Measurements from ENCODE around the gene RPS27L. TPM values are rescaled to one million over a fixed set of nuclear protein-coding genes. Genes with fewer than 3 reads are reported as not detected.

RPS27L gene
- total RNA-seq (2022) = 154 and 172 TPM in 2 replicates
- Bru-seq, nascent RNA = percentile 94 among the genes with signal in this experiment
- percentile 96 among the genes with signal in this experiment for BruChase-seq, experiment 1, labeled RNA remaining after a 6-hour chase
- percentile 91 among the genes with signal in this experiment for BruChase-seq, experiment 2, labeled RNA remaining after a 2-hour chase
- long read RNA-seq, full-length matches to known transcripts = 255 of 260 reads
- long read RNA-seq, partial matches to known transcripts = 3 of 260 reads
- long read RNA-seq, other reads (novel, unspliced or antisense) = 2 of 260 reads

DNA sequence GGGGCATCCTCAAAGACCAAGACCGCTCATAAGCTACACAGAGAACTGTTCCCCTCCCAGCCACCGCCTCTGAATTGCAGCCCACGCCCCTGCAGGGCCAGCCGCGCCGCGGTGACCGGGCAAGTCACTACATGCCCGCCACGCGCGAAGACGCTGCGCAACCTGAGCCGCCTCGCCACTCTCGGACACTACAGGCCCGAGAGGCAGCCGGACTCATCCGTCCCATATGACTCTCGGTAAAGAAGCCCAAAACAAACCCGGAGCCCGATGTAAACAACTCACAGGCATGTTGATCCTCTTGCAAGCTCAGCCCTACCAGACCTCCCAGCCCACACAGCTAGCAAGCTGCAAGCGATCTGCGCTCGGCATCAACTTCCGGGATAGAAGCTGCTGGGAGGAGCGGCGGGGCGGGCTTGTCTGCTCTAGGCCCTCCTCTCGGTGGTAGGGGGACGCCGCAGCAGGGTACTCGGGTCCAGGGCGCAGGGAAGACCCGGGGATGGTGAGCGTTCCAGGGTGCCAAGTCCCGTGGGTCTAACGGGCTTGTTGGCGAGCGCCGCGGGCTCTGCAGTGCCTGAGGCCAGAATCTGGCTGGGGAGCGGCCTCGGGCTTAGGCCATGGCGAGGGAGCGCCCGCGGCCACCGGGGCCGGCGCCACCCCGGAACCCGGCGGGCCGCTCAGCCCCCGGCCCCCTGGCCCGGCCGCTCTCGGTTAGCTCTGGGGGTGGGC is at the start of gene RPS27L:
TSS of gene RPS27L (minus strand) at position 360 of the 726 bp plus-strand sequence. CDS start at position 288, 72 bp downstream.
- peak within 1 kb of the TSS; percentile 92 for H3K4me3 Mint-ChIP-seq (ENCODE audit: unreplicated experiment)
- intact Hi-C loops (cut with micrococcal nuclease) = loop anchor here (1.0 to 5.0 kb wide), 2 partner anchors 120 to 245 kb away; partner anchors contain the start of gene APH1B
- TF ChIP-seq CTCF (IDR thresholded peaks at IDR 0.05; ENCODE audit: unreplicated experiment) = no peak
- peak; percentile 91 for DNase-seq (ENCODE audit: unreplicated experiment)
- H3K27ac Mint-ChIP-seq (ENCODE audit: low read depth, unreplicated experiment) = peak within 1 kb of the TSS; percentile 98
- no peaks in the 10 kb centered on the region for H3K4me1 Mint-ChIP-seq (ENCODE audit: insufficient read depth, unreplicated experiment)
- H3K9me3 Mint-ChIP-seq (ENCODE audit: unreplicated experiment) = peaks cover 7% of the 10 kb centered on the region
- CTCF ChIA-PET = interaction anchor here (0.5 to 1.1 kb wide), 8 partner anchors 10 to 1658 kb away, joined by 3 to 5 read pairs (median 3); no protein-coding TSS in a partner anchor
- no peaks in the 10 kb centered on the region for H3K27me3 Mint-ChIP-seq (ENCODE audit: insufficient read depth, unreplicated experiment)
- H3K36me3 Mint-ChIP-seq (ENCODE audit: insufficient read depth, unreplicated experiment) = peaks cover 59% of the 10 kb centered on the region
- POLR2A ChIA-PET = interaction anchor here (0.6 to 3.2 kb wide), 39 partner anchors 9 to 938 kb away, joined by 3 to 100 read pairs (median 4); partner anchors contain the start of genes APH1B, LACTB, RAB8B and SNX1
- BruUV-seq (replicated peaks) = no TSS peak

DNA sequence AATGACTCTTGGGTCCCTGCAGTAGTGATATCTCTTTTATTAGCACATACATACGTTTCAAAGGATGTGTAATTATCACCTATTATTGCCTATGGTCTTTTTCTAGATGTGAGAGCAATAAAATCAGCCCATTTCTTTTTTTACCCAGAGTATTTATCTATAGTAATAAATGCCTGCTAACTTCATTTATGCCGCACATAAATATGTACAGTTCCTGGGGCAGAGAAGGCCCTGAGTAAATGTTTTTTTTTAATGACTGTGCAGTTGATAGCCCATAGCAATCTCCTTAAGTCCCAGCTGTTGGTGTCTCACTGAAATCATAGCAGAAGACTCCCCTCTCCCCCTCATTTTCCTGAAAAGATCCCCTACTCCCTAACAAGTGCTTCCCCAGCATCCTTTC is 48.8 kb upstream of the RPS27L start:
- CTCF ChIA-PET = no interaction called here

GRCh38 chr15:63203451-63204090 is 46.3 kb upstream of the RPS27L start:
- Mint-ChIP-seq H3K4me3 (ENCODE audit: unreplicated experiment) (no peak overlapping the region), H3K36me3 (ENCODE audit: insufficient read depth, unreplicated experiment) (no peaks in the 10 kb centered on the region), H3K27me3 (ENCODE audit: insufficient read depth, unreplicated experiment) (no peaks in the 10 kb centered on the region), H3K9me3 (ENCODE audit: unreplicated experiment) (no peaks in the 10 kb centered on the region), H3K4me1 (ENCODE audit: insufficient read depth, unreplicated experiment) (no peaks in the 10 kb centered on the region), H3K27ac (ENCODE audit: low read depth, unreplicated experiment) (no peak overlapping the region)
- ChIA-PET CTCF (no interaction called here), POLR2A (interaction anchor here (0.9 to 1.7 kb wide), 3 partner anchors 12 to 28 kb away, joined by 3 to 12 read pairs (median 3); no protein-coding TSS in a partner anchor)
- no peak for TF ChIP-seq CTCF (IDR thresholded peaks at IDR 0.05; ENCODE audit: unreplicated experiment)
- DNase-seq (ENCODE audit: unreplicated experiment) = no peak
- intact Hi-C loops (cut with micrococcal nuclease) = no loop called here
- BruUV-seq (replicated peaks) = no TSS peak

More for the DNA sequence above, 48.8 kb upstream of the RPS27L start:
- H3K27ac Mint-ChIP-seq (ENCODE audit: low read depth, unreplicated experiment) = no peak overlapping the region
- TF ChIP-seq CTCF (IDR thresholded peaks at IDR 0.05; ENCODE audit: unreplicated experiment) = no peak
- H3K27me3 Mint-ChIP-seq (ENCODE audit: insufficient read depth, unreplicated experiment) = no peaks in the 10 kb centered on the region
- H3K4me1 Mint-ChIP-seq (ENCODE audit: insufficient read depth, unreplicated experiment) = no peaks in the 10 kb centered on the region
- intact Hi-C loops (cut with micrococcal nuclease) = no loop called here
- H3K9me3 Mint-ChIP-seq (ENCODE audit: unreplicated experiment) = no peaks in the 10 kb centered on the region
- H3K36me3 Mint-ChIP-seq (ENCODE audit: insufficient read depth, unreplicated experiment) = no peaks in the 10 kb centered on the region
- no peak overlapping the region for H3K4me3 Mint-ChIP-seq (ENCODE audit: unreplicated experiment)
- no TSS peak for BruUV-seq (replicated peaks)
- DNase-seq (ENCODE audit: unreplicated experiment) = no peak
- POLR2A ChIA-PET = no interaction called here

DNA sequence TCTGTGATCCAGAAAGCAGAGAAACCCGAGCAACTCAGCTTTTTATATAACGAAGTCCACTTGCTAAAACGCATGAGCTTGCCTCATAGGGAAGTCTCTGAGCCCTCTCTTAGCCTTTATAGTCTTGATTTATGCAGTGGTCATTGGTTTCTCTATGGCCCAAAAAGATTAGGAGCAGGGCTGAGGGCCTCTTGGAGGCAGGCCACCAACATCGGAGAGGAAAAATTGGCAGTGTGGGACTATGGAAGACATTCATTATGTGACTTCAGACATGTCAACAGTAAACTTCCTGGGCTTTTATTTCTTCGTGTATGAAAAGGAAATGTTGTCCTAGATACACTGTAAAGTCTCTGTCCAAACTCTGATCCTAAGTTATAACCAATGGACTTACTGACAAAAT is 45.6 kb upstream of the RPS27L start:
- H3K27ac Mint-ChIP-seq (ENCODE audit: low read depth, unreplicated experiment) = no peak overlapping the region
- no peaks in the 10 kb centered on the region for H3K9me3 Mint-ChIP-seq (ENCODE audit: unreplicated experiment)
- no peaks in the 10 kb centered on the region for H3K27me3 Mint-ChIP-seq (ENCODE audit: insufficient read depth, unreplicated experiment)
- BruUV-seq (replicated peaks) = no TSS peak
- no peaks in the 10 kb centered on the region for H3K36me3 Mint-ChIP-seq (ENCODE audit: insufficient read depth, unreplicated experiment)
- ChIA-PET CTCF (interaction anchor here (0.9 kb wide), 1 partner anchor 11 kb away, joined by 4 read pairs; no protein-coding TSS in a partner anchor), POLR2A (interaction anchor here (0.9 to 1.7 kb wide), 4 partner anchors 11 to 27 kb away, joined by 3 to 12 read pairs (median 3); no protein-coding TSS in a partner anchor)
- intact Hi-C loops (cut with micrococcal nuclease) = no loop called here
- no peaks in the 10 kb centered on the region for H3K4me1 Mint-ChIP-seq (ENCODE audit: insufficient read depth, unreplicated experiment)
- DNase-seq (ENCODE audit: unreplicated experiment) = no peak
- TF ChIP-seq CTCF (IDR thresholded peaks at IDR 0.05; ENCODE audit: unreplicated experiment) = no peak
- H3K4me3 Mint-ChIP-seq (ENCODE audit: unreplicated experiment) = no peak overlapping the region
